CD4-positive, alpha-beta T cell (primary cell): ENCODE results near the gene NDE1. TPM values are rescaled to one million over a fixed set of nuclear protein-coding genes. Genes with fewer than 3 reads are reported as not detected.

Source experiments
- ATAC-seq: fragments of 200-7000 bp; cut with Tn5 transposase; one replicate; pipeline ENCODE4 v1.10.0; 2022; ENCODE audit warnings: mild to moderate bottlenecking; ENCODE audit not compliant: poor library complexity
- CTCF ChIA-PET: fragments of 350-600 bp; sonication (Branson Sonifier 250); formaldehyde crosslinking; loops from one replicate; lab custom pipeline; 2021; ENCODE audit warnings: antibody characterized with exemption, inconsistent platforms; lab: Charles Lee
- POLR2A ChIA-PET: fragments of 350-600 bp; sonication (Branson Sonifier 250); formaldehyde crosslinking; loops from one replicate; lab custom pipeline; 2021; ENCODE audit warnings: antibody characterized with exemption, inconsistent platforms; lab: Charles Lee
- DNase-seq, 14 experiments: peaks; one replicate each; pipeline ENCODE4 v3.0.0-alpha.2; 2013 to 2020; ENCODE audit warnings: mixed read lengths in 2 of 14
- H3K27ac ChIP-seq, 2 donors: one replicate each; pipeline versions ENCODE4 v1.5.1 to v1.7.0; 2013; ENCODE audit warnings: low read length in 2 of 2, low read depth in 1 of 2, mild to moderate bottlenecking in 1 of 2
- H3K27me3 ChIP-seq, 2 experiments: 1 replicate in 1 of 2; 2 replicates in 1 of 2; pipeline versions ENCODE4 v1.6.1 to v1.7.0; 2013; ENCODE audit warnings: low read length in 2 of 2, control low read depth in 1 of 2, mild to moderate bottlenecking in 1 of 2, moderate library complexity in 1 of 2; ENCODE audit not compliant: insufficient read depth in 2 of 2, control insufficient read depth in 1 of 2
- H3K36me3 ChIP-seq: one replicate; pipeline ENCODE4 v1.6.1; 2013; ENCODE audit warnings: low read length, control low read depth; ENCODE audit not compliant: insufficient read depth
- H3K4me1 ChIP-seq: one replicate; pipeline ENCODE4 v1.6.1; 2013; ENCODE audit warnings: low read length, control low read depth; ENCODE audit not compliant: insufficient read depth
- H3K4me3 ChIP-seq: one replicate; pipeline ENCODE4 v1.5.1; 2013; ENCODE audit warnings: mild to moderate bottlenecking, low read length, moderate library complexity
- H3K9me3 ChIP-seq, 2 experiments: 1 replicate in 1 of 2; 2 replicates in 1 of 2; pipeline versions ENCODE4 v1.6.1 to v1.7.0; 2013; ENCODE audit warnings: low read length in 2 of 2, mild to moderate bottlenecking in 2 of 2, control low read depth in 1 of 2, moderate library complexity in 1 of 2; ENCODE audit not compliant: control insufficient read depth in 1 of 2, insufficient read depth in 1 of 2
- H3K27ac Mint-ChIP-seq: one replicate; pipeline ENCODE4 v1.8.0; 2020; ENCODE audit warnings: mixed read lengths
- H3K27me3 Mint-ChIP-seq: one replicate; pipeline ENCODE4 v1.8.0; 2021; ENCODE audit warnings: mixed read lengths
- H3K36me3 Mint-ChIP-seq: one replicate; pipeline ENCODE4 v1.8.0; 2021; ENCODE audit warnings: low read depth, mixed read lengths
- H3K4me1 Mint-ChIP-seq: one replicate; pipeline ENCODE4 v1.8.0; 2021; ENCODE audit warnings: low read depth, mixed read lengths
- H3K4me3 Mint-ChIP-seq: one replicate; pipeline ENCODE4 v1.8.0; 2020; ENCODE audit warnings: mild to moderate bottlenecking, mixed read lengths
- H3K9me3 Mint-ChIP-seq: one replicate; pipeline ENCODE4 v1.8.0; 2020; ENCODE audit warnings: mixed read lengths
- intact Hi-C, 2 experiments: fragments of 100-400 bp; cut with DNase I in 1 of 2; cut with micrococcal nuclease in 1 of 2; formaldehyde crosslinking; loops; one replicate each; pipeline versions ENCODE4 v1.15.1 to v1.9.0; 2023 to 2025; cut with DNase I, micrococcal nuclease
- total RNA-seq, 174 experiments: library from RNA in 2 of 174; stranded (reverse) in 2 of 174; gene quantifications; one replicate each; pipeline ENCODE4 v1.2.3 and lab custom pipeline; 2021 to 2026
- TF ChIP-seq, protein P1 (sequence below): fragments of 200-600 bp; IDR thresholded peaks from one replicate; pipeline ENCODE4 v1.8.0; 2022; ENCODE audit warnings: antibody characterized with exemption, mild to moderate bottlenecking

NDE1 gene
- total RNA-seq, 2 experiments from 2014 or later, result 96.6 to 106 TPM

DNA sequence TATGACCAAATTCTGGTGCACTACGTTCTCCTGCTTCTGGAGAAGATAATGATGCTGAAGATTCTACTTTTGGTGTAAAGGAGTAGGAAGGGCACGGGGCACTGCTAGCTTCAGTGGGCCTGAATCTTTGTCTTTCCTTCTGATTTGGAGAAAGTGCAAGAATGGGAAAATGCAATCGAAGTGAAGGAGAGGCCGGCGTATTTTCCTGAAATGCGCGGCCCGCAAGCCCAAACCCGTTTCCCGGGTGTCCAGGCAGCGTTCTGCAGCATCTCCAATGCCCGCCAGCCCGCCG, 372 bp upstream of the NDE1 start:
- DNase-seq (peak in 1 of 14 experiments; percentile 18), ATAC-seq (peak; percentile 1)
- peak overlapping the region; percentile 81 to 89 for H3K27ac ChIP-seq
- H3K9me3 ChIP-seq, result no peaks in the 10 kb centered on the region
- TF ChIP-seq, protein P1, sequence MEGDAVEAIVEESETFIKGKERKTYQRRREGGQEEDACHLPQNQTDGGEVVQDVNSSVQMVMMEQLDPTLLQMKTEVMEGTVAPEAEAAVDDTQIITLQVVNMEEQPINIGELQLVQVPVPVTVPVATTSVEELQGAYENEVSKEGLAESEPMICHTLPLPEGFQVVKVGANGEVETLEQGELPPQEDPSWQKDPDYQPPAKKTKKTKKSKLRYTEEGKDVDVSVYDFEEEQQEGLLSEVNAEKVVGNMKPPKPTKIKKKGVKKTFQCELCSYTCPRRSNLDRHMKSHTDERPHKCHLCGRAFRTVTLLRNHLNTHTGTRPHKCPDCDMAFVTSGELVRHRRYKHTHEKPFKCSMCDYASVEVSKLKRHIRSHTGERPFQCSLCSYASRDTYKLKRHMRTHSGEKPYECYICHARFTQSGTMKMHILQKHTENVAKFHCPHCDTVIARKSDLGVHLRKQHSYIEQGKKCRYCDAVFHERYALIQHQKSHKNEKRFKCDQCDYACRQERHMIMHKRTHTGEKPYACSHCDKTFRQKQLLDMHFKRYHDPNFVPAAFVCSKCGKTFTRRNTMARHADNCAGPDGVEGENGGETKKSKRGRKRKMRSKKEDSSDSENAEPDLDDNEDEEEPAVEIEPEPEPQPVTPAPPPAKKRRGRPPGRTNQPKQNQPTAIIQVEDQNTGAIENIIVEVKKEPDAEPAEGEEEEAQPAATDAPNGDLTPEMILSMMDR, result no peak
- POLR2A ChIA-PET, result interaction anchor here (1.5 kb wide), 1 partner anchor 23 kb away, joined by 3 read pairs; no protein-coding TSS in a partner anchor
- H3K4me1 ChIP-seq, result peaks cover 42% of the 10 kb centered on the region
- peaks cover 20% of the 10 kb centered on the region for H3K36me3 ChIP-seq
- H3K27me3 ChIP-seq, result no peaks in the 10 kb centered on the region
- H3K4me3 ChIP-seq, result peak overlapping the region; percentile 92
- CTCF ChIA-PET, result no interaction called here
- Mint-ChIP-seq H3K36me3 (peaks cover 27% of the 10 kb centered on the region), H3K27me3 (no peaks in the 10 kb centered on the region), H3K27ac (peak overlapping the region; percentile 93), H3K4me3 (peak overlapping the region; percentile 92), H3K4me1 (peaks cover 36% of the 10 kb centered on the region), H3K9me3 (no peaks in the 10 kb centered on the region)
- intact Hi-C loops, result loop anchor here in 1 of 2 experiments (2.0 to 10.0 kb wide), 3 partner anchors 21 to 1015 kb away; partner anchors contain the start of genes BFAR, CEP20 and PARN

DNA sequence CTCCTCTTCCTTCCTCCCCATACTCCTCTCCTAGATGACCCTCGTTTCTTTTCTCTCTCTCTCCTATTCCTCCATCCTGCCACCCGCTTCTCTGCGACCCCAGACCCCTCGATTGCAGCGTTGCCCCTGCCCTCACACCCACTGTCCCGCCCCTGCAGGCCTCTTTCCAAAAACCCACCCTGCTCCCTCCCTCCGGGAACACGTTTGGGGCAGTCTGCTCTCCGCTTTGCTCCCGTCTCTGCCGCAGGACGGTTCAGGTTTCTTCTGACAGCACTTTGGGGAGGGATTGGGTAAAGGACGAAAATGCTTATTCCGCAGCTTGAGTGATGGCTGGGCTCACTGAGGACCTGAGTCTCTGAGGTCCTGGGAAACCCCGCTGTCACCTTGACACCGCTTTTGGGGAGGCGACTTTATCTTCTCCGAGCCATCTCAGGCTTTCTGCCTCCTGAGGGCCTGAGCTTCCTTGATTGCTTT, 690 bp downstream of the NDE1 start:
- CTCF ChIA-PET, result interaction anchor here (0.9 to 1.0 kb wide), 2 partner anchors 8 to 31 kb away, joined by 3 to 4 read pairs; partner anchors contain the start of gene MARF1

GRCh38 chr16:15652293-15653001, 2.4 kb downstream of the NDE1 start:
- DNase-seq (no peak), ATAC-seq (no peak)
- TF ChIP-seq, protein P1, result no peak
- H3K4me3 Mint-ChIP-seq, result peak overlapping the region; percentile 100
- Histone ChIP-seq H3K36me3 (peaks cover 24% of the 10 kb centered on the region), H3K9me3 (no peaks in the 10 kb centered on the region), H3K27ac (no peak overlapping the region), H3K4me3 (no peak overlapping the region), H3K4me1 (peaks cover 52% of the 10 kb centered on the region), H3K27me3 (no peaks in the 10 kb centered on the region)
- H3K4me1 Mint-ChIP-seq, result peaks cover 49% of the 10 kb centered on the region
- ChIA-PET CTCF (interaction anchor here (2.0 kb wide), 1 partner anchor 9 kb away, joined by 9 read pairs; the partner anchor contains the start of gene MARF1), POLR2A (interaction anchor here (1.4 kb wide), 1 partner anchor 9 kb away, joined by 4 read pairs; no protein-coding TSS in a partner anchor)
- H3K36me3 Mint-ChIP-seq, result peaks cover 43% of the 10 kb centered on the region
- peak overlapping the region; percentile 93 for H3K27ac Mint-ChIP-seq
- H3K9me3 Mint-ChIP-seq, result no peaks in the 10 kb centered on the region
- no peaks in the 10 kb centered on the region for H3K27me3 Mint-ChIP-seq
- intact Hi-C loops, result no loop called here

More for the DNA sequence above, 690 bp downstream of the NDE1 start:
- TF ChIP-seq, protein P1, result no peak
- H3K9me3 Mint-ChIP-seq, result no peaks in the 10 kb centered on the region
- no peaks in the 10 kb centered on the region for H3K9me3 ChIP-seq
- peak overlapping the region; percentile 93 for H3K27ac Mint-ChIP-seq
- peaks cover 36% of the 10 kb centered on the region for H3K4me1 Mint-ChIP-seq
- ATAC-seq, result peak; percentile 27
- no peaks in the 10 kb centered on the region for H3K27me3 ChIP-seq
- DNase-seq, result peak in 8 of 14 experiments; percentile 18 to 84 (median 34)
- no peaks in the 10 kb centered on the region for H3K27me3 Mint-ChIP-seq
- peaks cover 20% of the 10 kb centered on the region for H3K36me3 ChIP-seq
- peak overlapping the region; percentile 100 for H3K4me3 Mint-ChIP-seq
- peak overlapping the region; percentile 78 to 89 for H3K27ac ChIP-seq
- peaks cover 45% of the 10 kb centered on the region for H3K4me1 ChIP-seq
- H3K36me3 Mint-ChIP-seq, result peaks cover 32% of the 10 kb centered on the region
- peak overlapping the region; percentile 92 for H3K4me3 ChIP-seq
- POLR2A ChIA-PET, result interaction anchor here (0.7 to 1.5 kb wide), 4 partner anchors 8 to 22 kb away, joined by 3 to 9 read pairs (median 3); partner anchors contain the start of gene MARF1
- intact Hi-C loops, result loop anchor here (1.0 to 2.0 kb wide), 2 partner anchors 7 to 20 kb away; partner anchors contain the start of gene MARF1 (in 1 of the 2)
